ENCODE results near the gene STXBP2.

STXBP2 gene

DNA sequence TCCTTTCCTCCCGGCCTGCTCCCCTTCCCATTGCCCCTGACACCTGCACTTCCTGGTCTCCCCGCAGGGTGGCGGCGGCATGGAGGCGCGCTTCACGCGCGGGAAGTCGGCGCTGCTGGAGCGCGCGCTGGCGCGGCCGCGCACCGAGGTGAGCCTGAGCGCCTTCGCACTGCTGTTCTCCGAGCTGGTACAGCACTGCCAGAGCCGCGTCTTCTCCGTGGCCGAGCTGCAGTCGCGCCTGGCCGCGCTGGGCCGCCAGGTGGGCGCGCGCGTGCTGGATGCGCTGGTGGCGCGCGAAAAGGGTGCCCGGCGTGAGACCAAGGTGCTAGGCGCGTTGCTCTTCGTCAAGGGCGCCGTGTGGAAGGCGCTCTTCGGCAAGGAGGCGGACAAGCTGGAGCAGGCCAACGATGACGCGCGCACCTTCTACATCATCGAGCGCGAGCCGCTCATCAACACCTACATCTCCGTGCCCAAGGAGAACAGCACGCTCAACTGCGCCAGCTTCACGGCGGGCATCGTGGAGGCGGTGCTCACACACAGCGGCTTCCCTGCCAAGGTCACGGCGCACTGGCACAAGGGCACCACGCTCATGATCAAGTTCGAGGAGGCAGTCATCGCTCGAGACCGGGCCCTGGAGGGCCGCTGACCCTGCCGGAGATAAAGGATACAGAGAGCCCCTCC, 45.4 kb downstream of the STXBP2 start:
- no peak for TF ChIP-seq ZFX (IDR thresholded peaks at IDR 0.05; ENCODE audit: borderline replicate concordance)
- TF ChIP-seq, protein P1, sequence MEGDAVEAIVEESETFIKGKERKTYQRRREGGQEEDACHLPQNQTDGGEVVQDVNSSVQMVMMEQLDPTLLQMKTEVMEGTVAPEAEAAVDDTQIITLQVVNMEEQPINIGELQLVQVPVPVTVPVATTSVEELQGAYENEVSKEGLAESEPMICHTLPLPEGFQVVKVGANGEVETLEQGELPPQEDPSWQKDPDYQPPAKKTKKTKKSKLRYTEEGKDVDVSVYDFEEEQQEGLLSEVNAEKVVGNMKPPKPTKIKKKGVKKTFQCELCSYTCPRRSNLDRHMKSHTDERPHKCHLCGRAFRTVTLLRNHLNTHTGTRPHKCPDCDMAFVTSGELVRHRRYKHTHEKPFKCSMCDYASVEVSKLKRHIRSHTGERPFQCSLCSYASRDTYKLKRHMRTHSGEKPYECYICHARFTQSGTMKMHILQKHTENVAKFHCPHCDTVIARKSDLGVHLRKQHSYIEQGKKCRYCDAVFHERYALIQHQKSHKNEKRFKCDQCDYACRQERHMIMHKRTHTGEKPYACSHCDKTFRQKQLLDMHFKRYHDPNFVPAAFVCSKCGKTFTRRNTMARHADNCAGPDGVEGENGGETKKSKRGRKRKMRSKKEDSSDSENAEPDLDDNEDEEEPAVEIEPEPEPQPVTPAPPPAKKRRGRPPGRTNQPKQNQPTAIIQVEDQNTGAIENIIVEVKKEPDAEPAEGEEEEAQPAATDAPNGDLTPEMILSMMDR (IDR thresholded peaks at IDR 0.05): no peak
- no peak overlapping the region for H3K27ac ChIP-seq

DNA sequence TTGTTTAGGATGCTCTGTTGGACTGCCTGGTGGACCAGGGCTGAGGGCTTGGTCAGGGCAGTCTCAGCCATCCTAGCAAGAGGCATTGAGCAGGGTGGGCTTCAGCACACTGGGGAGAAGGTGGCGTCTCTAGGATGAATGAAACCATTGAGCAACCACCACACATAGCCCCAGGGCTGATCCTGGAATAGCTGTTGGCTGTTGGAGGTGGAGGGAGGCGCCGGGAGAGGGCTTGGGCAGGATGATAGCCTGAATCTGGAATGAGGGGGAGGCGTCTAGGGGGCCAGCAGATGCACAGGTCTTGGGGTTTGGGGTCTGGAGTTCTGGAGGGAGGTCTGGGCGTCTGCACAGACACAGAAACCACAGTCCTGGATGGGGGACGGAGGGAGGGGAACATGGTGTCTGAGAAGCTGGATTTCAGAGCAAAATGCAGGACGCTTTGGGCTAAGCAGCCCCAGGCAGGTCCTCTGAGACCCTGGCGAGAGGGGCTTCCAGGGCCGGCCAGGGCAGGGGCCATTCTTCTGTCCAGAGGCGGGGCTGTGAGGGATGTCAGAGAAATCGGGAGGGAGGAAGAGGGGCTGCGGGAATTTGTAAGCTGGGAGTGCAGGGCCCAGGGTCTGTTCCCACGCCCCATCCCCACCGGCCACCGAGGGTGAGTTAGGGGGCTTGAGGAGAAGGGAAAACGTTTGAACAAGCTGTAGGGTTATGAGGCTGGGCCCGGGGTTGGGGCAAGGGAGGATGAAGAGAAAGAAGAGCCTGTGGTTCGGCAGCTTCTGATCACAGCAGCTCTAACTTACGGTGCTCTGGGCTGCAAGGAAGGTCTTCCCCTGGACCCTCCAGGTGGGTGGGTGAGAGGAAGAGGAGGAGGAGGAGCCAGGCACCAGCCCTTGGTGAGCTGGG, 48.9 kb downstream of the STXBP2 start:
- TF ChIP-seq, protein P1 (IDR thresholded peaks at IDR 0.05): no peak
- no peak for TF ChIP-seq ZFX (IDR thresholded peaks at IDR 0.05; ENCODE audit: borderline replicate concordance)
- no peak overlapping the region for H3K27ac ChIP-seq

DNA sequence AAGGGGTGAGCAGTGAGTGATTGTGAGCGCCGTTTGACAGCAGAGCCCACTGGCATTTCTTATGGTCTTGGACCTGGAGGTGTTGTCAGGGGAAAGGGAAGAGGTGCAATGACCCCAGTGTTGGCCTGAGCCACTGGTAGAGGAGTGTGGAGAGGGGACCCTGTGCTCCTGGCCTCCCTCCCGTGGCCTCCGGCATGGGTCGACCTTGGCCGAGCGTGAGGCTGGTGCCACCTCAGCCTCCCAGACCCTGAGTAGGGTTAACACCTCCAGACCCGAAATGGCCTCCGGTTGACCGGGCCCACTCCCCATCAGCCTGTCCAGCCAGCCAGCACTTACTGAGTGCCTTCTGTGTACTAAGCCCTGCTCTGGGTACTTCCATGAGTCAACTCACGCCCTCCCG, 50.3 kb downstream of the STXBP2 start:
- TF ChIP-seq ZFX (IDR thresholded peaks at IDR 0.05; ENCODE audit: borderline replicate concordance): no peak
- TF ChIP-seq, protein P1 (IDR thresholded peaks at IDR 0.05): no peak

DNA sequence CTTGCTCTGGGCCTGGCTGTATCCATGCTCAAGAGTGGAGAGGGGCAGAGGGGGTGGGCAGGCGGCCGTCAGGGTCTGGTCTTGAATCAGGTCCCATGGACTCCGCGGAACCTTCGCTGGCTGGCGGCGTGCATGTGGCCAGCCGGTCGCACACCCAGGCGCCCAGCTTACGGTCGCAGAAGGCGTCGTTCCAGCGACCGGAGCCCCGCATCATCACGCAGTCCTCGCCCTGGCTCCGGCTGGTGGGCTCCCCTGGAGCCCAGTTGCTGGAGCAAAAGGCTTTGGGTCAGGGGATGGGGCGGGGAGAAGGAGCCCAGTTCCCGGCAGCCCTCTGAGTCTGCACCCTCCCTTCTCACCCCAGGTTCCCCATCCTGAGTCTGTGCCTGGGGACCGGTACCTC, 52.3 kb downstream of the STXBP2 start:
- TF ChIP-seq, protein P1 (IDR thresholded peaks at IDR 0.05): no peak
- no peak for TF ChIP-seq ZFX (IDR thresholded peaks at IDR 0.05; ENCODE audit: borderline replicate concordance)
- H3K27ac ChIP-seq: no peak overlapping the region

More for the DNA sequence above, 50.3 kb downstream of the STXBP2 start:
- no peak overlapping the region for H3K27ac ChIP-seq

DNA sequence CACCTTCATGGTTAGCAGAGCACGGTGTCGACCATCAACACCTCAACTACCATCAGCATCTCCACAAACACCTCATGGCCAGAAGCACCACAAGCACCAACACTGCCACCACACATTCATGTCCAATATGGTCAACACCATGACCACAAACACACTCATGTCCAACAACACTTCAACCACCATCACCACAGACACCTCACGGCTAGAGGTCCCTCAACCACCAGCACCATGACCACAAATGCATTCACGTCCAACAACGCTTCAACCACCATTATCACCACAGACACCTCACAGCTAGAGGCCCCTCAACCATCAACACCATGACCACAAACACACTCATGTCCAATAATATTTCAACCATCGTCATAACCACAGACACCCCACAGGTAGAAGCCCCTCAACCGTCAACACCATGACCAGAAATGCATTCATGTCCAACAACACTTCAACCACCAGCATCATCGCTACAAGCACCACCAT, 53.9 kb downstream of the STXBP2 start:
- H3K27ac ChIP-seq: no peak overlapping the region
- no peak for TF ChIP-seq ZFX (IDR thresholded peaks at IDR 0.05; ENCODE audit: borderline replicate concordance)
- TF ChIP-seq, protein P1 (IDR thresholded peaks at IDR 0.05): no peak

DNA sequence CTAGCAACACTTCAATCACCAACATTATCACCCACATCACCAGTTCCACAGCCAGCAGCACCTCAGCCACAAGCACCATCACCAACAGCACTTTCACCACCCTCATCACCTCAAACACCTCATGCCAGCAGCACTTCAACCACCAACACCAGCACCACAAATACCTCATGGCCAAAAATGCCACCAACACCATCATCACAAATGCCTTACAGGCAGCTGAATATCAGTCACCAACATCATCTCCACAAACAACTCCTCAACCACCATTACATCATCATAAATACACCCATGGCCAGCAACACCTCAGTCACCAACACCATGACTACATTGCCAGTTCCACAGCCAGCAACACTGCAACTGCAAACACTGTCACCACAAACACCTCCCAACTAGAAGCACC, 54.6 kb downstream of the STXBP2 start:
- no peak overlapping the region for H3K27ac ChIP-seq
- TF ChIP-seq, protein P1 (IDR thresholded peaks at IDR 0.05): no peak
- TF ChIP-seq ZFX (IDR thresholded peaks at IDR 0.05; ENCODE audit: borderline replicate concordance): no peak

Measured in 22Rv1 (cell line).